A172 (cell line): ENCODE measurements around the gene MIPOL1. TPM values are rescaled to one million over a fixed set of nuclear protein-coding genes. Genes with fewer than 3 reads are reported as not detected.
"Not testable (repeated sequence)": the region's sequence is repeated elsewhere in the genome, so short reads cannot be mapped to it uniquely, and the experiment has no call there.

Source experiments
- DNase-seq: peaks from one replicate; pipeline ENCODE4 v3.0.0-alpha.2; 2015; ENCODE audit warnings: low spot score
- total RNA-seq: library from RNA; depleted of rRNA; stranded (reverse); fragments of >200 nt; shearing (Covaris generic); gene quantifications from 2 replicates; pipeline ENCODE4 v1.2.3, GENCODE V29; 2014

The MIPOL1 gene
- total RNA-seq, 1 experiment from 2014 or later: not detected

GRCh38 chr14:37284760-37285159 lies 87.0 kb downstream of the MIPOL1 start:
- no peak for DNase-seq

- DNase-seq: no peak
Measured at GRCh38 chr14:37285220-37285619, 87.5 kb downstream of the MIPOL1 start.

GRCh38 chr14:37289688-37290087 lies 92.0 kb downstream of the MIPOL1 start:
- DNase-seq: no peak

- DNase-seq: not testable (repeated sequence)
Measured at GRCh38 chr14:37295262-37295661, 97.5 kb downstream of the MIPOL1 start.

GRCh38 chr14:37311252-37311651 lies 113.5 kb downstream of the MIPOL1 start:
- DNase-seq: no peak

GRCh38 chr14:37318938-37319337 lies 121.2 kb downstream of the MIPOL1 start:
- DNase-seq: no peak

GRCh38 chr14:37320106-37320505 lies 122.4 kb downstream of the MIPOL1 start:
- DNase-seq: no peak

GRCh38 chr14:37325332-37325731 lies 127.6 kb downstream of the MIPOL1 start:
- DNase-seq: no peak

- no peak for DNase-seq
Measured at GRCh38 chr14:37326434-37326833, 128.7 kb downstream of the MIPOL1 start.

- DNase-seq: not testable (repeated sequence)
Measured at GRCh38 chr14:37327933-37328332, 130.2 kb downstream of the MIPOL1 start.

GRCh38 chr14:37328673-37329072 lies 130.9 kb downstream of the MIPOL1 start:
- no peak for DNase-seq

GRCh38 chr14:37329189-37330001 lies 131.7 kb downstream of the MIPOL1 start:
- no peak for DNase-seq

- DNase-seq: no peak
Measured at GRCh38 chr14:37330910-37331309, 133.2 kb downstream of the MIPOL1 start.

- DNase-seq: no peak
Measured at GRCh38 chr14:37340353-37340752, 142.6 kb downstream of the MIPOL1 start.

GRCh38 chr14:37343307-37344094 lies 145.8 kb downstream of the MIPOL1 start:
- DNase-seq: no peak

GRCh38 chr14:37363661-37364060 lies 165.9 kb downstream of the MIPOL1 start:
- no peak for DNase-seq

GRCh38 chr14:37369425-37369824 lies 171.7 kb downstream of the MIPOL1 start:
- no peak for DNase-seq

GRCh38 chr14:37375566-37375965 lies 177.8 kb downstream of the MIPOL1 start:
- no peak for DNase-seq

GRCh38 chr14:37376944-37377609 lies 179.3 kb downstream of the MIPOL1 start:
- DNase-seq: no peak

GRCh38 chr14:37384870-37385596 lies 187.3 kb downstream of the MIPOL1 start:
- DNase-seq: no peak

- DNase-seq: not testable (repeated sequence)
Measured at GRCh38 chr14:37397157-37397940, 199.6 kb downstream of the MIPOL1 start.
